GM12878 (cell line): ENCODE results near the gene OOSP3. TPM values are rescaled to one million over a fixed set of nuclear protein-coding genes. Genes with fewer than 3 reads are reported as not detected.

ENCODE experiments used
- ATAC-seq: fragments of 200-7000 bp; cut with Tn5 transposase; 3 replicates; pipeline ENCODE4 v1.9.1; 2020; ENCODE audit warnings: mild to moderate bottlenecking, moderate library complexity
- BruUV-seq: library from RNA; stranded (reverse); fragments of 400-500 nt; replicated peaks from 2 replicates; lab custom pipeline; 2021; lab: Mats Ljungman, UMichigan
- CTCF ChIA-PET: fragments of 300-600 bp; sonication (Branson Sonifier 250); formaldehyde crosslinking; extraction: SDS; loops from one replicate; lab custom pipeline; 2021; ENCODE audit warnings: inconsistent platforms; lab: Yijun Ruan, JAX
- POLR2A ChIA-PET: fragments of 350-600 bp; formaldehyde crosslinking; extraction: SDS; loops from one replicate; lab custom pipeline; 2021; ENCODE audit warnings: inconsistent platforms; lab: Charles Lee
- RAD21 ChIA-PET: fragments of 300-600 bp; sonication (Branson Sonifier 250); formaldehyde crosslinking; loops from one replicate; lab custom pipeline; 2023; ENCODE audit warnings: antibody characterized with exemption; ENCODE audit not compliant: unreplicated experiment; lab: Charles Lee
- SMC1A ChIA-PET: fragments of 300-600 bp; sonication (Branson Sonifier 250); formaldehyde crosslinking; loops from one replicate; lab custom pipeline; 2023; ENCODE audit not compliant: unreplicated experiment, uncharacterized antibody; lab: Charles Lee
- DNase-seq: peaks from one replicate; pipeline ENCODE4 v3.0.0-alpha.2; 2011; ENCODE audit warnings: low read depth, low spot score
- FAIRE-seq: peaks from 3 replicates; lab custom pipeline; 2011; peaks lifted over from hg19 to GRCh38; lab: Jason Lieb, UNC
- H2AFZ ChIP-seq: 2 replicates; pipeline ENCODE4 v1.6.0; 2011; ENCODE audit warnings: low read depth, low read length, control low read depth; ENCODE audit not compliant: control insufficient read depth
- H3K27ac ChIP-seq: 2 replicates; pipeline ENCODE4 v1.5.1; 2011; ENCODE audit warnings: control low read depth; ENCODE audit not compliant: control insufficient read depth, insufficient read depth
- H3K27me3 ChIP-seq, 2 experiments: replicated peaks in 1 of 2; 2 replicates each; pipeline versions ENCODE4 v1.6.0 to v1.6.1; 2011; ENCODE audit warnings: low read length in 1 of 2; ENCODE audit not compliant: control insufficient read depth in 2 of 2, insufficient read depth in 2 of 2
- H3K36me3 ChIP-seq, 2 experiments: 2 replicates each; pipeline ENCODE4 v1.5.1; 2011; ENCODE audit warnings: low read length in 1 of 2; ENCODE audit not compliant: control insufficient read depth in 2 of 2, insufficient read depth in 2 of 2
- H3K4me1 ChIP-seq: 2 replicates; pipeline ENCODE4 v1.6.1; 2011; ENCODE audit warnings: mild to moderate bottlenecking, low read length, moderate library complexity, mixed read lengths; ENCODE audit not compliant: control insufficient read depth, insufficient read depth
- H3K4me2 ChIP-seq: 2 replicates; pipeline ENCODE4 v1.6.0; 2011; ENCODE audit warnings: control low read depth; ENCODE audit not compliant: control insufficient read depth, insufficient read depth
- H3K4me3 ChIP-seq: fragments of 200-600 bp; sonication (generic); 2 replicates; pipeline ENCODE4 v1.5.1; 2016
- H3K79me2 ChIP-seq: 2 replicates; pipeline ENCODE4 v1.6.0; 2011; ENCODE audit warnings: low read length; ENCODE audit not compliant: control insufficient read depth, insufficient read depth
- H3K9ac ChIP-seq: 2 replicates; pipeline ENCODE4 v1.8.0; 2011; ENCODE audit warnings: low read length, control low read depth, mixed read lengths; ENCODE audit not compliant: control insufficient read depth, insufficient read depth
- H3K9me3 ChIP-seq: replicated peaks from 3 replicates; pipeline ENCODE4 v1.5.1; 2011; ENCODE audit warnings: mild to moderate bottlenecking, low read length; ENCODE audit not compliant: control insufficient read depth, insufficient read depth
- H4K20me1 ChIP-seq: 2 replicates; pipeline ENCODE4 v1.6.0; 2011; ENCODE audit not compliant: control insufficient read depth, insufficient read depth
- CHD1 ChIP-seq: IDR thresholded peaks from 2 replicates; pipeline ENCODE4 v1.6.1; 2012; ENCODE audit warnings: low read depth, low read length, improper control_type of control experiment
- LARP7 ChIP-seq: fragments of 450-650 bp; IDR thresholded peaks from 2 replicates; pipeline ENCODE4 v1.6.1; 2017; ENCODE audit warnings: mild to moderate bottlenecking
- MXI1 ChIP-seq: fragments of 150-350 bp; IDR thresholded peaks from 2 replicates; pipeline ENCODE4 v1.6.1; 2011; ENCODE audit warnings: low read depth, mild to moderate bottlenecking, inconsistent platforms, low read length, improper control_type of control experiment
- NR2C2 ChIP-seq: IDR thresholded peaks from 2 replicates; pipeline ENCODE4 v1.6.1; 2011; ENCODE audit warnings: borderline replicate concordance, low read depth; ENCODE audit not compliant: control insufficient read depth, insufficient read length
- PML ChIP-seq: IDR thresholded peaks from 2 replicates; pipeline ENCODE4 v1.6.1; 2012; ENCODE audit warnings: low read length, inconsistent platforms
- SUPT20H ChIP-seq: IDR thresholded peaks from 2 replicates; pipeline ENCODE4 v1.6.1; 2011; ENCODE audit warnings: low read depth, mild to moderate bottlenecking, low read length, moderate library complexity, borderline replicate concordance; ENCODE audit not compliant: control insufficient read depth
- TARDBP ChIP-seq: IDR thresholded peaks from 2 replicates; pipeline ENCODE4 v1.6.1; 2016; ENCODE audit warnings: borderline replicate concordance
- WRNIP1 ChIP-seq: IDR thresholded peaks from 2 replicates; pipeline ENCODE4 v1.6.1; 2011; ENCODE audit warnings: low read depth, low read length, improper control_type of control experiment, borderline replicate concordance
- ZNF384 ChIP-seq: IDR thresholded peaks from 2 replicates; pipeline ENCODE4 v1.6.1; 2012; ENCODE audit warnings: low read depth, mild to moderate bottlenecking, low read length, improper control_type of control experiment, borderline replicate concordance
- WGBS: methylation state at CpG from one replicate; pipeline ENCODE4 v1.1.6; 2016; ENCODE audit warnings: low lambda C conversion rate; ENCODE audit not compliant: insufficient replicate concordance, insufficient coverage; ENCODE audit errors: missing lambda C conversion rate; 5-methylcytosine and 5-hydroxymethylcytosine counted together
- in situ Hi-C: fragments of 300-500 bp; cut with MboI; formaldehyde crosslinking; loops from 9 replicates; pipeline ENCODE4 v1.14.3; 2018; ENCODE audit warnings: mixed read lengths
- intact Hi-C: fragments of 100-400 bp; cut with micrococcal nuclease; formaldehyde crosslinking; loops from one replicate; pipeline ENCODE4 v1.14.2; 2022; ENCODE audit not compliant: unreplicated experiment
- polyA plus RNA-seq, 11 experiments: library from polyadenylated mRNA; depleted of rRNA in 4 of 11; unstranded in 6 of 11; stranded (reverse) in 5 of 11; fragments of >200 nt; fragmentation: Nextera tagmentation in 4 of 11; fragmentation: Illumina TruSeq in 1 of 11; extraction: Ambion mirVana in 4 of 11; extraction: Trizol in 1 of 11; gene quantifications; 1 replicate in 1 of 11; 2 replicates in 10 of 11; pipeline versions ENCODE4 v1.2.1 to v1.2.3, GENCODE V29; 2011 to 2016; ENCODE audit warnings: inconsistent platforms in 2 of 11, missing spikeins in 2 of 11, low read depth in 1 of 11
- total RNA-seq, 4 experiments: library from RNA; depleted of rRNA in 3 of 4; stranded (reverse); fragments of >200 nt in 3 of 4; fragmentation: Illumina TruSeq in 1 of 4; extraction: Trizol in 1 of 4; gene quantifications; 2 replicates each; pipeline versions ENCODE4 v1.2.1 to v1.2.3, GENCODE V29; 2013 to 2021
- TF ChIP-seq, protein P1 (sequence below): fragments of 150-350 bp; IDR thresholded peaks from 2 replicates; pipeline ENCODE4 v1.6.1; 2016; ENCODE audit warnings: low read depth, low read length
- TF ChIP-seq, protein P2 (sequence below): IDR thresholded peaks from 2 replicates; pipeline ENCODE4 v1.6.1; 2012; ENCODE audit warnings: low read length, inconsistent platforms
- TF ChIP-seq, protein P3 (sequence below): fragments of 450-650 bp; IDR thresholded peaks from 2 replicates; pipeline ENCODE4 v1.6.1; 2017; ENCODE audit warnings: mild to moderate bottlenecking

Gene OOSP3
- total and polyA plus RNA-seq, 10 of the 15 experiments (the other 5 are each of a cell fraction or from before 2014, with no cell fraction given), result 0.07 TPM; not detected in 9

DNA sequence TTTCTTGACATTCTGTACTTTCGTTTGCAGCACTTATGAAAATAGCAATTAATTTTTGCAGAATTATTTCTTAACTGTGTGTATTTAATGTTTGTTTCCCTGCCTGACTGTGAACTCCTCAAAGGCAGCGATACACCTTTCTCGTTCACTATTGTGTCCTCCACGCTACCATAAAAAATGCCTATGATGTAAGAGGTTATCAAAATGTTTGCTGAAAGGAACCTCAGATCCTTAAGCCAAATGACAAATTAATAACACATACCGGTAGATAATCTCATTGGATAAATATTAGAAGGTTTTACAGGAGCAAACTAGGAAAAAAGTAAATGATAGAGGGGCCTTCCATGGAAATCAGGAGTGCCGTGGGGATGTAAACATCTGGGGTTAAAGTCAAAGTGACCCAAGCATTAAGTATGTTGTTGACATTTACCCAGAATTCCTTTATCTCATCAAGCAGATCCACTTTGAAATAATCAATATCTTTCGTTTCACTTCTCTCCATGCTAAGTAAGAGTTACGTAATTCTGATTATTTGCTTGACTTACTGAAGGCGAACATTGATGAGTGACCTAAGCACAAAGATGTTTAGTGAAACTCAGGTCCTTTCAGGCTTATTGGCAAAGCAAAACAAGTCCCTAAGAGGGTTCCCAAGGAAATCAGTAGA lies 2.6 kb upstream of the OOSP3 start:
- no peaks in the 10 kb centered on the region for H4K20me1 ChIP-seq
- SMC1A ChIA-PET, result interaction anchor here (1.5 kb wide), 1 partner anchor 51 kb away, joined by 3 read pairs; no protein-coding TSS in a partner anchor
- 48% methylated on average over 9 of the region's 9 CpGs for WGBS
- no peak overlapping the region for H2AFZ ChIP-seq
- ATAC-seq, result no peak
- in situ Hi-C loops, result no loop called here
- H3K79me2 ChIP-seq, result no peaks in the 10 kb centered on the region
- H3K27ac ChIP-seq, result no peak overlapping the region
- H3K4me3 ChIP-seq, result no peak overlapping the region
- no peaks in the 10 kb centered on the region for H3K4me1 ChIP-seq
- H3K4me2 ChIP-seq, result no peak overlapping the region
- intact Hi-C loops, result no loop called here
- no peak overlapping the region for H3K9ac ChIP-seq
- DNase-seq, result no peak
- no peaks in the 10 kb centered on the region for H3K9me3 ChIP-seq
- RAD21 ChIA-PET, result no interaction called here
- FAIRE-seq, result no peak
- CTCF ChIA-PET, result no interaction called here
- H3K36me3 ChIP-seq, result no peaks in the 10 kb centered on the region
- no peaks in the 10 kb centered on the region for H3K27me3 ChIP-seq
- POLR2A ChIA-PET, result no interaction called here
- BruUV-seq, result no TSS peak
- TF ChIP-seq MXI1 (no peak), WRNIP1 (no peak), NR2C2 (no peak), ZNF384 (no peak), TARDBP (no peak), PML (no peak), SUPT20H (no peak), LARP7 (no peak), CHD1 (no peak)
- TF ChIP-seq, protein P1, sequence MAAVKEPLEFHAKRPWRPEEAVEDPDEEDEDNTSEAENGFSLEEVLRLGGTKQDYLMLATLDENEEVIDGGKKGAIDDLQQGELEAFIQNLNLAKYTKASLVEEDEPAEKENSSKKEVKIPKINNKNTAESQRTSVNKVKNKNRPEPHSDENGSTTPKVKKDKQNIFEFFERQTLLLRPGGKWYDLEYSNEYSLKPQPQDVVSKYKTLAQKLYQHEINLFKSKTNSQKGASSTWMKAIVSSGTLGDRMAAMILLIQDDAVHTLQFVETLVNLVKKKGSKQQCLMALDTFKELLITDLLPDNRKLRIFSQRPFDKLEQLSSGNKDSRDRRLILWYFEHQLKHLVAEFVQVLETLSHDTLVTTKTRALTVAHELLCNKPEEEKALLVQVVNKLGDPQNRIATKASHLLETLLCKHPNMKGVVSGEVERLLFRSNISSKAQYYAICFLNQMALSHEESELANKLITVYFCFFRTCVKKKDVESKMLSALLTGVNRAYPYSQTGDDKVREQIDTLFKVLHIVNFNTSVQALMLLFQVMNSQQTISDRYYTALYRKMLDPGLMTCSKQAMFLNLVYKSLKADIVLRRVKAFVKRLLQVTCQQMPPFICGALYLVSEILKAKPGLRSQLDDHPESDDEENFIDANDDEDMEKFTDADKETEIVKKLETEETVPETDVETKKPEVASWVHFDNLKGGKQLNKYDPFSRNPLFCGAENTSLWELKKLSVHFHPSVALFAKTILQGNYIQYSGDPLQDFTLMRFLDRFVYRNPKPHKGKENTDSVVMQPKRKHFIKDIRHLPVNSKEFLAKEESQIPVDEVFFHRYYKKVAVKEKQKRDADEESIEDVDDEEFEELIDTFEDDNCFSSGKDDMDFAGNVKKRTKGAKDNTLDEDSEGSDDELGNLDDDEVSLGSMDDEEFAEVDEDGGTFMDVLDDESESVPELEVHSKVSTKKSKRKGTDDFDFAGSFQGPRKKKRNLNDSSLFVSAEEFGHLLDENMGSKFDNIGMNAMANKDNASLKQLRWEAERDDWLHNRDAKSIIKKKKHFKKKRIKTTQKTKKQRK, result no peak
- TF ChIP-seq, protein P2, sequence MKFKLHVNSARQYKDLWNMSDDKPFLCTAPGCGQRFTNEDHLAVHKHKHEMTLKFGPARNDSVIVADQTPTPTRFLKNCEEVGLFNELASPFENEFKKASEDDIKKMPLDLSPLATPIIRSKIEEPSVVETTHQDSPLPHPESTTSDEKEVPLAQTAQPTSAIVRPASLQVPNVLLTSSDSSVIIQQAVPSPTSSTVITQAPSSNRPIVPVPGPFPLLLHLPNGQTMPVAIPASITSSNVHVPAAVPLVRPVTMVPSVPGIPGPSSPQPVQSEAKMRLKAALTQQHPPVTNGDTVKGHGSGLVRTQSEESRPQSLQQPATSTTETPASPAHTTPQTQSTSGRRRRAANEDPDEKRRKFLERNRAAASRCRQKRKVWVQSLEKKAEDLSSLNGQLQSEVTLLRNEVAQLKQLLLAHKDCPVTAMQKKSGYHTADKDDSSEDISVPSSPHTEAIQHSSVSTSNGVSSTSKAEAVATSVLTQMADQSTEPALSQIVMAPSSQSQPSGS, result no peak
- TF ChIP-seq, protein P3, sequence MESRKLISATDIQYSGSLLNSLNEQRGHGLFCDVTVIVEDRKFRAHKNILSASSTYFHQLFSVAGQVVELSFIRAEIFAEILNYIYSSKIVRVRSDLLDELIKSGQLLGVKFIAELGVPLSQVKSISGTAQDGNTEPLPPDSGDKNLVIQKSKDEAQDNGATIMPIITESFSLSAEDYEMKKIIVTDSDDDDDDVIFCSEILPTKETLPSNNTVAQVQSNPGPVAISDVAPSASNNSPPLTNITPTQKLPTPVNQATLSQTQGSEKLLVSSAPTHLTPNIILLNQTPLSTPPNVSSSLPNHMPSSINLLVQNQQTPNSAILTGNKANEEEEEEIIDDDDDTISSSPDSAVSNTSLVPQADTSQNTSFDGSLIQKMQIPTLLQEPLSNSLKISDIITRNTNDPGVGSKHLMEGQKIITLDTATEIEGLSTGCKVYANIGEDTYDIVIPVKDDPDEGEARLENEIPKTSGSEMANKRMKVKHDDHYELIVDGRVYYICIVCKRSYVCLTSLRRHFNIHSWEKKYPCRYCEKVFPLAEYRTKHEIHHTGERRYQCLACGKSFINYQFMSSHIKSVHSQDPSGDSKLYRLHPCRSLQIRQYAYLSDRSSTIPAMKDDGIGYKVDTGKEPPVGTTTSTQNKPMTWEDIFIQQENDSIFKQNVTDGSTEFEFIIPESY, result no peak
